ENCODE results near the gene CBX3.
A peak's percentile ranks its signal among the peaks of the same experiment; 100 is the strongest.
"Not testable (repeated sequence)": the region's sequence is repeated elsewhere in the genome, so short reads cannot be mapped to it uniquely, and the experiment has no call there.

The CBX3 gene

DNA sequence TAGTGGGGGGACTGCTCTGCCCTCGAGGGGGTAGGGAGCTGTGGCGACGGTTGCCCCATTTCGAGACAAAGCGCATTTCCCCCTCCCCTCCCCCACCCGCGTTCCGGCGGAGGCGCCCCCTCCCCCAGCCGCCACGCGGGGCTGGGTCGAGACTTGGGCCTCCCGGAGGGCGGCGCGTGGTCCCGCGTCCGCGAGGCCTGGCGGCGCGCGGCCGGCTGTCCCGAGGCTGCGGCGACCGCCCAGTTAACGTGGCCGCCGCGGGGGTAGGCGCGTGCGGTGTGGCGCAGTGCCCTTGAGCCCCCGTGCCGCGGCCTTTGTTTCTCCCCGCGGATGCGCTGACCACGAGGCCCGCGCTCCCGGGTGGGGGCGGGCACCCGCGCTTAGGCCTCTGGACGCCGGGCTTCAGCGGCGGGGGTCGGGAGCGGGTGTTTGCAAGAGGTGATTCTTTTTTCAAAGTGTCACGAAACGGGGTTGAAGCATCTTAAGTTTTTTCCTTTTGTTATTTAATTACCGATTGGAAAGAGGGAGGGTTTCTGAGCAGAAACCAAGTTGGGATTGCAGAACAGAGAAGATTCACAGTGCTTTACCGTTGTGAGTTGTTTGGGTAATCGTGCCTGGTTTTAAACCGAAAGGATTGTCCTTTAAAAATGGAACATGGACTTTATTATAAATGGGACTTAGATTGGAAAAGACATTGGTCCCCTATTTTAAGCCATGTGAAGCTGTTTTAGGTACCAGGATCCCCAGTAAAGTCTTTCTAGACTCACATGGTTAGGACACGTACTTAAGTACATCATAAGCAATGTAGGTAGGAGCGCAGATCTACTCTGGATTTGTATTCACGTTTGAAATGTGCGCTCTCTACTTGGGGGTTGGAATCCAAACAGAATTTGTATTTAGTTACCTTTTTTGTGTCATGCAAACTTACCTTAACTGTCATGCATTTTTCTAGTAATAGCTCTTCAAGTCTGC, 760 bp downstream of the CBX3 start:
- peak in 1 of 2 experiments; percentile 58 for DNase-seq (ENCODE audit: low read depth in 2 of 2)

DNA sequence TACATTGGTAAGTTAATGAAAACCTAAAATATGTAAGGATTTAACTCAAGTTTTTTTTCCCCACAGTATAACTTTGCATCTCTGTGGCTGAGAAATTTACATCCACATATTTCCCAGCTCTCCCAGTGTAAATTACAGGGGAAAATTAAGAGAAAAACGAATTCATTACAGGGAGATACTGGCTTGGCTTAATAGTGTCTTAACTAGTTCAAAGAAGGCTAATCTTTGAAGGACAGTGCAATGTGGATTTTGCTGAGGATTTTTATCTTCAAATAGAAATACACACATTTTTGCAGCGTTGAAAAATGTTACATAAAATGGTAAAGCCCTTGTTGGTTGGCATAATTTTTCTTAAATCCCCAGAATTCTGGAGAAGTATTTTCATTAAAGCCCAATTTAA, 1.5 kb downstream of the CBX3 start:
- DNase-seq (ENCODE audit: low read depth in 2 of 2) = no peak

DNA sequence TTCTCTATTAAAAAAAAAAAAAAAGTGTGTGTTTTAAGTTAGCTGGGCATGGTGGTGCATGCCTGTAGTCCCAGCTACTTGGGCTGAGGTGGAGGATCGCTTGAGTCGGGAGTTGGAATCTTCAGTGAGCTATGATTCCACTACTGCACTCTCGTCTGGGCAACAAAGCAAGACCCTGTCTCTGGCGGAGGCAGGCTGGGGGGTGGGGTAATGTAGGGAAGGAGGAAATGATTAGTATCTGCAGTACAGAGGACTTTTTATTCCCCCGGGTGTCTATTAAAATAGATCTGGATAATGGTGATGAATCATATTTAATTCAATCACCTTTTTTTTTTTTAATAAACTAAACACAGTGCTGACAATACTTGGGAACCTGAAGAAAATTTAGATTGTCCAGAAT, 6.5 kb downstream of the CBX3 start:
- DNase-seq (ENCODE audit: low read depth in 2 of 2) = no peak

DNA sequence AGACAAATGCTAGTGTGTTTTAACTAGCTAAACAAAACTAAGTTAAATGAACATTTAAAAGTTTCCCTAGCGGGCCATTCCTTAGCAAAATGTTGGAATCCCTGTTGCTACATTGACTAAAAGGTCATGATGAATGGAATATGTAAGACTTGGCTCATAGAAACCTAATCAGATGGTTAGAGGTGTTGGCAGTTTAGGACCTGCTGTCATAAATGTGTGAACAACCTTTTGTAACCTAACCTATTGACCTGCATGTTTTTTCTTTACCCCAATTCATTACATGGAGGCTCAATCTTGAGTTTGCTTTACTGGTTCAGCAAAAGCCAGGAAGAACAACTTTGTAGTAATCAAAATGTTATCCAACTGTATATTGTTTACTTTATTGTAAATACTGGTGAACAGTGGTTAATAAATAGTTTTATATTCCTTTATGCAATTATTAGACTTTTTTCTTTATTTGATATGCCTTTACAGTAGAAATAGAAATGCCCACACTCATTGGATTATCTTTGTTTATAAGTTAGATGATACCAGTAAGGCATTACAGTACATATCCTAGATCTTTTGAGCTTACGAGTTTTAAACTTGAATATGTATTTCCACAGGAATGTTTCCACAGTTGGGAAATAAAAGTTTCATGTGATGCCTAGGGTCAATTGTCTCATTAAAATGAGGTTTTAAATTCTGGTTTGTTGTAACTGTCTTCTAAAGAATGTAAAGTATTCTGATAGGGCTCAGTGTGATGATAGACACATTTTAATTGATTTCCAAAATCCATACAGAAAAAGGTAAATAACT, 11.6 kb downstream of the CBX3 start:
- DNase-seq (ENCODE audit: low read depth in 2 of 2) = no peak

DNA sequence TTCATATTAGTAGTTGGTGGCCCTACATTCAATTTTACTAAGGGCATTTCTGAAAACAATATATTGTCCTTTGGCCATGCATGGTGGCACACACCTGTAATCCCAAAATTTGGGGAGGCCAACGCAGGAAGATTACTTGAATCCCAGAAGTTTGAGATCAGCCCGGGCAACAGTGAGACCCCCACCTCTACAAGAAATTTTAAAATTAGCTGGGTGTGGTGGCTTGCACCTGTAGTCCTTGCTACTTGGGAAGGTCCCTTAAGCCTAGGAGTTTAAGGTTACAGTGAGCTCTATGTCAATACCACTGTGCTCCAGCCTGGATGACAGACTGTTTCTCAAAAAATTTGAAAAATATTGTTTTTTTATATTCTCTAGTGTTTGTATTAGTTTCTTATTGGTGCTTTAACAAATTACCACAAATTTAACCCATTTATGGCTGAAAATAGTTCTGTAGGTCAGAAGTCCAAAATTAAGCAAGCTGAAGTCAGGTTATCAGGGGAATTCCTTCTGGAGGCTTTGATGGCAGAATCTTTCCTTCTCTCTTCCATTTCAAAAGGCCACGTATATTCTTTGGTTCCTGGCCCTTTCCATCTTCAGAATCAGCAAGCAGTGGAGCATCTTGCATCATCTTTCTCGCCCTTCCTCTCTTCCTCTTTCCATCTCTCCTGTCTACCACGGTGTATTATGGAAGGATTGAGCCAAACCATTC, 12.4 kb downstream of the CBX3 start:
- no peak for DNase-seq (ENCODE audit: low read depth in 2 of 2)

DNA sequence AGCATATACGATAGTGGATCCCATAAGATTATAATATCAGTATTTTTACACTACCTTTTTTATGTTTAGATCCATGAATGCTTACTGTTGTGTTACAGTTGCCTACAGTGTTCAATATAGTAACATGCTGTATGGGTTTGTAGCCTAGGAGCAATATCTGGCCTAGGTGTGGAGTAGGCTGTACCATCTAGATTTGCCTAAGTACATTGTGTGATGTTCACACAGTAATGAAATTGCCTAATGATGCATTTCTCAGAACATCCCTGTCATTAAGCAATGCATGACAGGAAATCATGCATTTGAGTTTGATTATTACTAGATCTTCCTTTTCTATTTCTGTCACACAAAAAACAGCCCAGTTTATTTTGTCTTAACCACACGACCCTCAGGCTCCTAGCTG, 14.5 kb downstream of the CBX3 start:
- DNase-seq (ENCODE audit: low read depth in 2 of 2) = no peak

DNA sequence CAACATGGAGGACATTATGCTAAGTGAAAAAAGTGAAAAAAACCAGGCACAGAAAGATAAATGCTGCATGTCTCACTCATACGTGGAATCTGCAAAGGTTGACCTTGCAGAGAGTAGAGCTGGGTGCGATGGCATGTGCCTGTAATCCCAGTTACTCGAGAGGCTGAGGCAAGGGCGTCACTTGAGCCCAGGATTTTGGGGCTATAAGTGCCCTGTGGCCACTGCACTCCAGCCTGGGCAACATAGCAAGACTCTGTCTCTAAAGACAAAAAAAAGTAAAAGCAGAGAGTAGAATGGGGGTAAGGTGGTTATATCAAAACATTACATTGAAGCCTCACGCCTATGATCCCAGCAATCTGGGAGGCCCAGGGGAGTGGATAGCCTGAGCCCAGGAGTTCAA, 22.8 kb downstream of the CBX3 start:
- DNase-seq (ENCODE audit: low read depth in 2 of 2) = no peak

DNA sequence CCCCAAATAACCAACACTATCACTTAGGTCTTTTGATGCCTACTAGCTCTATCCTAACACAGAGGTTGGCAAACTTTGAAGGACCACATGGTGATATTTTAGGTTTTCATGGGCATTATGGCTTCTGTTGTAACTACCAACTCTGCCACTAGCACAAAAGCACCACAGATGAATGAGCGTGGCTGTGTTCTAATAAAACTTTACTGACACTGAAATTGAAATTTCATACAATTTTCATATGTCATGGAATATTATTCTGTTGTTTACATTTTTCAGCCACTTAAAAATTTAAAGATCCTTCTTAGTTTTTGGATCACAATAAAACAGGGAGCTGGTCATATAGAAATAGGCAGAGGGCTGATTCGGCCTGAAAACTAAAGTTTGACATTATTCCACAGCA, 26.4 kb downstream of the CBX3 start:
- DNase-seq (ENCODE audit: low read depth in 2 of 2) = no peak

DNA sequence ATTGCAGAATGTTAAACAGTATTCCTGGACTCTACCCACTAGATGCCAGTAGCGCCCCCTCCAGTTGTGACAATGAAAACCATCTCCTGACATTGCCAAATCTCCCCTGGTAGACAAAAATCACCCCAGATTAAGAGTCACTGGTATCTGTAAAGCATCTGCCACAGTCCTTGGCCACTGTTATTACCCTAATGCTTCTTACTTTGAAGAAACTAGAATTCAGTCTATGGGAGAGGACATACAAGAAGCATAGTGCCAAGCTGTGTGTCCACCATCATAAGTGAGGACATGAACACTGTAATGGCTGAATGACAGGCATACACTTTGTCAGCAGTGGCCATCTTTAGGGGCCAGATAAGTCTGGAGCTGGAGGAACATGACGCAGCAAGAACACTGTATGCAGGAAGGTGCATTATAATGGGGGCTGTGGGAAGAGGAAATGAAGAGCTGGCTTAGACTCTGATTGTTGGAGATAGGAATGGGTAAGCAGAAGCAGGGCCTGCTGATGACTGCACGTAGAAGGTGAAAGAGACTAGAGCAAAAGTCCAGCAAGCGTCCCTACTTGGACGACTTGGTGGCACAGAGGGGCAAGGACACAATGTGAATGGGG, 32.5 kb downstream of the CBX3 start:
- DNase-seq (ENCODE audit: low read depth in 2 of 2) = no peak

DNA sequence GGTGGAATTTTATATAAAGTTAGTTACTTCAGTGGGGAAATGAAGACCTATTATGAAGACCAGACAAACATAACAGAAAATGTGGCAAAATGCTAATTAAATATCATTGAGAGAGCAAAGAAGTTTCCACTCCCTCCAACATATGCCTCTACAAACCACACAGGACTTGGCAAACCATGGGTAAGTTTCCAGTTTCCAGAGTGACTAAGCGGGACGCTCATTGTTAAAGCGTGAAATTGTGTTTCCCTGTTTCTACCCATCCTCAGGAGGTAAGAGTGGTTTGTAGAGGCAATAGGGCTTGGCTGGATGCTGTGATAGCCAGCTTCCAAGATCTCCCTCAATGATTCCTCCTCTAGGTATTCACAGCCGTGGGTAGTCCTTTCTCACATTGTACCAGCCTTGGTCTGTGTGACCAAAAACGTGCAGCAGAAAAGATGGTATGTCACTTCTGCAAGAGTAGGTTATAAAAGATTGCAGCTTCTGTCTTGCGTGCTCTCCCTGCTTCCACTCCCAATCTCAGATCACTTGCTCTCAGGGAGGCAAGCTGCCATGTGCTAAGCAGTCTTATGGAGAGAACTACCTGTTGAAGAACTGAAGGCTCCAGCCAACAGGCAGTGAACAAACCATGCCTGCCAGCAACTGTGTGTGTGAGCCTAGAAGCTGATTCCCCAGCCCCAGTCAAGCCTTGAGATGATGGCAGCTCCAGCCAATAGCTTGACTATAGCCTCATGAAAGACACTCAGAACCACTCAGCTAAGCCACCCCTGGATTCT, 35.7 kb downstream of the CBX3 start:
- DNase-seq (ENCODE audit: low read depth in 2 of 2) = no peak

DNA sequence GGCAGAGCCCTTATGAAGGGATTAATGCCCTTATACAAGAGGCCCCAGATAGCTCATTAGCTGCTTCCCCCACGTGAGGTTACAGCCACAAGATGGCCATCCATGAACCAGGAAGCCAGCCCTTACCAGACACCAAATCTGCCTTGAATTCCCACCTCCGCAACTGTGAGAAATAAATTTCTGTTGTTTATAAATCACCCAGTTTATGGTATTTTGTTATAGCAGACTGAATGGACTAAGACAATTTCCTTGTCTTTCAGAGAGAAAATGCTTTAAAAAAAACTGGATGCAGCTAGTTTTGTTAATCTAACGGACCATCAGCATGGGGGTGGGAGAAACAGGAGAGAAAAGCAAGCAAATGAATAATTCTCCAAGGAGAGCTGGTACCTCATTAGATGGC, 36.5 kb downstream of the CBX3 start:
- no peak for DNase-seq (ENCODE audit: low read depth in 2 of 2)

DNA sequence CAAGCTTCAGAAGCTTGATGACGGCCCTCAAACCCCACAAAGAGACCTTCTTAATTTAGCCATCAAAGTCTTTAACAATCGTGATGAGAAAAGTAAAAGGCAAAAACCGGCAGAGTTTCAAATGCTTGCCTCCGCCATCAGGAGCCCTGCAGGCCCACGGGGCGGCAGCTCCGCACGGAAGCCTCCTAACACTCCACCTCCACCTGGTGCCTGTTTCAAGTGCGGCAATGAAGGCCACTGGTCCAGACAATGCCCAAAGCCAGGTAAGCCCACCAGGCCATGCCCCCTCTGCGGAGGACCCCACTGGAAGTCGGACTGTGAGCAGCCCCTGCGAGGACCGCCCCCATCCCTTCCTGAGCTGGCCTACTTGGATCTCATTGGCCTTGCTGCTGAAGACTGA, 43.6 kb downstream of the CBX3 start:
- no peak for DNase-seq (ENCODE audit: low read depth in 2 of 2)

DNA sequence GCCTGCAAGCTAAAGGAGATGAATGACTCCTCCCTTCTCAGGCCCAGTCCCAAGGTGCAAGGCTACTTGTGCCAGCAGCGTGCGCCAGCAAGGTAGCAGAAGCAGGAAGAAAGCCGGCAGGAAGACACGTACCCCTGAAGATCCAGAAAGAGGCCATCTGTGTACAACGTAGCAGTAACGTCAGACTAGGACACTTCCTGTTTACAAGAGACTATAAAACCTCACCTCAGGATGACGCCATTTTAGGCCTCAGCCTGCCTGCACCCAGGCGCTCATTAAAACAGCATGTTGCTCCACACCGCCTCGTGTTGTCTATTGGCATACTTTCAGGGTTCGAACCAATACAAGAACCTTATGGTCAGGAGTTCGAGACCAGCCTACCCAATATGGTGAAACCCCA, 48.7 kb downstream of the CBX3 start:
- DNase-seq (ENCODE audit: low read depth in 2 of 2) = no peak

DNA sequence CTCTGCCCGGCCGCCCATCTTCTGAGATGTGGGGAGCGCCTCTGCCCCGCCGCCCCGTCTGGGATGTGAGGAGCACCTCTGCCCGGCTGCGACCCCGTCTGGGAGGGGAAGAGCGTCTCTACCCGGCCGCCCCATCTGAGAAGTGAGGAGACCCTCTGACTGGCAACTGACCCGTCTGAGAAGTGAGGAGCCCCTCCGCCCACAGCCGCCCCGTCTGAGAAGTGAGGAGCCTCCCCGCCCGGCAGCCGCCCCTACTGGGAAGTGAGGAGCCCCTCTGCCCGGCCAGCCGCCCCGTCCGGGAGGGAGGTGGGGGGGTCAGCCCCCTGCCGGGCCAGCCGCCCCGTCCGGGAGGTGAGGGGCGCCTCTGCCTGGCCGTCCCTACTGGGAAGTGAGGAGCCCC, 60.3 kb downstream of the CBX3 start:
- DNase-seq (ENCODE audit: low read depth in 2 of 2) = not testable (repeated sequence)
